Thyroid gland (tissue), 4 donors: Measurements from ENCODE around the gene UBL5.

Experiments
- CTCF ChIP-seq, 6 experiments: fragments of 200-600 bp in 3 of 6; fragments of 450-650 bp in 3 of 6; sonication (generic) in 3 of 6; IDR thresholded peaks; one replicate each; pipeline ENCODE4 v1.5.1; 2016 to 2019; ENCODE audit warnings: antibody characterized with exemption in 6 of 6, mild to moderate bottlenecking in 2 of 6, inconsistent platforms in 1 of 6, moderate library complexity in 1 of 6
- POLR2A ChIP-seq, 2 donors: fragments of 450-650 bp; IDR thresholded peaks; one replicate each; pipeline ENCODE4 v1.6.1; 2017; ENCODE audit warnings: antibody characterized with exemption in 2 of 2, mild to moderate bottlenecking in 2 of 2, moderate library complexity in 1 of 2

DNA sequence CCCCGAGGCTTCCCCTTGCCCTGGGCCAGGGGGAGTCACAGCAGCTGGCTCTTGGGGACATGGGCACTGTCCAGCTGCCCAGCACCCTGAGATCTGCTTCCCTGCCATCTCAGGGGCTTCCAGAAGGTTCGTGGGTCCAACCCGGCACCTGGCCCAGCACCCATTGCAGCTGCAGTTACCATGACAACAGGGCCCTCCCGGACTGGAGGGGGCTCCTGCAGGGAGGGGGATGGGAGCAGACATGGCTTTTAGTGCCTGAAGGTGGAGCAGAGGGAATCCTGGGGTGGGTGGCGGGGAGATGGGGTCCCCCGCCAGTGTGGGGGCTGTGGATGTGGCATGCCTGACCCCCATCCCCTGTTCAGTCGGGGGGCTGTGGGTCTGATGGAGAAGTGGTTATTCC lies 22.1 kb downstream of the UBL5 start:
- TF ChIP-seq POLR2A (IDR thresholded peaks at IDR 0.05) (no peak), CTCF (IDR thresholded peaks at IDR 0.05) (no peak)
